Mesenchymal stem cell (in vitro differentiated cells and primary cell): Measurements from ENCODE around the gene NEDD4L.

ENCODE experiments used
- DNase-seq: peaks from one replicate; pipeline ENCODE4 v3.0.0-alpha.2; 2013
- H2AFZ ChIP-seq: one replicate; pipeline ENCODE4 v1.6.1; 2013; ENCODE audit warnings: low read depth, mild to moderate bottlenecking, control low read depth, inconsistent platforms, low read length, moderate library complexity
- H2AK5ac ChIP-seq: 2 replicates; pipeline ENCODE4 v1.6.1; 2013; ENCODE audit warnings: low read length, moderate library complexity, mild to moderate bottlenecking, inconsistent platforms; ENCODE audit not compliant: severe bottlenecking
- H2BK120ac ChIP-seq: one replicate; pipeline ENCODE4 v1.6.1; 2013; ENCODE audit warnings: low read depth, mild to moderate bottlenecking, inconsistent platforms, low read length, moderate library complexity
- H2BK12ac ChIP-seq, 2 experiments: one replicate each; pipeline ENCODE4 v1.6.1; 2013; ENCODE audit warnings: inconsistent platforms in 2 of 2, low read length in 2 of 2, mild to moderate bottlenecking in 2 of 2, moderate library complexity in 2 of 2, control low read depth in 1 of 2
- H2BK15ac ChIP-seq: one replicate; pipeline ENCODE4 v1.6.1; 2013; ENCODE audit warnings: mild to moderate bottlenecking, low read depth, inconsistent platforms; ENCODE audit not compliant: poor library complexity, severe bottlenecking
- H2BK5ac ChIP-seq: 2 replicates; pipeline ENCODE4 v1.6.1; 2013; ENCODE audit warnings: low read depth, mild to moderate bottlenecking, low read length, control low read depth, inconsistent platforms; ENCODE audit not compliant: poor library complexity, severe bottlenecking
- H3K14ac ChIP-seq, 2 experiments: one replicate each; pipeline ENCODE4 v1.6.1; 2013; ENCODE audit warnings: inconsistent platforms in 2 of 2, low read length in 2 of 2, control low read depth in 1 of 2, mild to moderate bottlenecking in 1 of 2, moderate library complexity in 1 of 2
- H3K18ac ChIP-seq, 2 experiments: one replicate each; pipeline ENCODE4 v1.6.1; 2013; ENCODE audit warnings: inconsistent platforms in 2 of 2, low read length in 2 of 2, control low read depth in 1 of 2, low read depth in 1 of 2, mild to moderate bottlenecking in 1 of 2
- H3K23ac ChIP-seq, 2 experiments: one replicate each; pipeline ENCODE4 v1.6.1; 2013; ENCODE audit warnings: inconsistent platforms in 2 of 2, low read length in 2 of 2, mild to moderate bottlenecking in 2 of 2, moderate library complexity in 2 of 2, control low read depth in 1 of 2
- H3K27ac ChIP-seq: 2 replicates; pipeline ENCODE4 v1.5.1; 2013; ENCODE audit warnings: mild to moderate bottlenecking, moderate library complexity, low read length, control low read depth, inconsistent platforms; ENCODE audit not compliant: poor library complexity, severe bottlenecking
- H3K27me3 ChIP-seq, 2 experiments: 2 replicates each; pipeline versions ENCODE4 v1.6.1 to v1.7.0; 2013; ENCODE audit warnings: low read length in 2 of 2, mild to moderate bottlenecking in 2 of 2, moderate library complexity in 2 of 2, control low read depth in 1 of 2, inconsistent platforms in 1 of 2; ENCODE audit not compliant: control insufficient read depth in 1 of 2, insufficient read depth in 1 of 2
- H3K36me3 ChIP-seq, 2 experiments: 2 replicates each; pipeline versions ENCODE4 v1.6.1 to v1.7.0; 2013; ENCODE audit warnings: low read length in 2 of 2, control low read depth in 1 of 2, inconsistent platforms in 1 of 2, low read depth in 1 of 2, mild to moderate bottlenecking in 1 of 2; ENCODE audit not compliant: insufficient read depth in 2 of 2, control insufficient read depth in 1 of 2
- H3K4ac ChIP-seq, 2 experiments: one replicate each; pipeline ENCODE4 v1.6.1; 2013; ENCODE audit warnings: inconsistent platforms in 2 of 2, low read length in 2 of 2, mild to moderate bottlenecking in 2 of 2, moderate library complexity in 2 of 2, control low read depth in 1 of 2, low read depth in 1 of 2
- H3K4me1 ChIP-seq: 2 replicates; pipeline ENCODE4 v1.6.1; 2013; ENCODE audit warnings: low read depth, low read length, control low read depth; ENCODE audit not compliant: control insufficient read depth, insufficient read depth
- H3K4me2 ChIP-seq: 2 replicates; pipeline ENCODE4 v1.6.1; 2013; ENCODE audit warnings: low read length, mild to moderate bottlenecking, inconsistent platforms; ENCODE audit not compliant: poor library complexity, severe bottlenecking
- H3K4me3 ChIP-seq, 2 experiments: 2 replicates each; pipeline versions ENCODE4 v1.5.1 to v1.7.0; 2013; ENCODE audit warnings: low read length in 2 of 2, mild to moderate bottlenecking in 2 of 2, control low read depth in 1 of 2, low read depth in 1 of 2; ENCODE audit not compliant: insufficient read depth in 1 of 2
- H3K79me1 ChIP-seq: replicated peaks from 2 replicates; pipeline ENCODE4 v1.6.1; 2013; ENCODE audit warnings: mild to moderate bottlenecking, control low read depth, low read length, inconsistent platforms; ENCODE audit not compliant: poor library complexity, severe bottlenecking
- H3K9ac ChIP-seq: 2 replicates; pipeline ENCODE4 v1.7.0; 2013; ENCODE audit warnings: mild to moderate bottlenecking, low read length, moderate library complexity
- H3K9me3 ChIP-seq: 2 replicates; pipeline ENCODE4 v1.7.0; 2013; ENCODE audit warnings: mild to moderate bottlenecking, low read length; ENCODE audit not compliant: control insufficient read depth
- H4K8ac ChIP-seq: one replicate; pipeline ENCODE4 v1.6.1; 2013; ENCODE audit warnings: inconsistent platforms, mild to moderate bottlenecking, low read length, moderate library complexity
- H4K91ac ChIP-seq: one replicate; pipeline ENCODE4 v1.6.1; 2013; ENCODE audit warnings: mild to moderate bottlenecking, low read length, inconsistent platforms
- WGBS: methylation state at CpG from one replicate; pipeline ENCODE4 v1.1.7; 2013; ENCODE audit warnings: mixed read lengths; 5-methylcytosine and 5-hydroxymethylcytosine counted together

Gene NEDD4L

GRCh38 chr18:58408665-58409064, 364.6 kb downstream of the NEDD4L start:
- Histone ChIP-seq H3K9me3 (no peaks in the 10 kb centered on the region), H3K27me3 (peaks cover 0 to 2% of the 10 kb centered on the region in 2 experiments), H3K4me3 (no peak overlapping the region), H3K4me1 (no peaks in the 10 kb centered on the region), H2AK5ac (no peak overlapping the region), H3K9ac (no peak overlapping the region), H3K27ac (no peak overlapping the region), H3K18ac (no peak overlapping the region), H3K36me3 (no peaks in the 10 kb centered on the region), H3K23ac (no peak overlapping the region), H3K79me1 (no peaks in the 10 kb centered on the region), H2BK120ac (no peak overlapping the region), H2BK5ac (no peak overlapping the region), H2AFZ (no peak overlapping the region), H2BK15ac (no peak overlapping the region), H3K4me2 (no peak overlapping the region), H3K14ac (no peak overlapping the region), H4K8ac (no peak overlapping the region), H2BK12ac (no peak overlapping the region), H3K4ac (no peak overlapping the region), H4K91ac (no peak overlapping the region)
- DNase-seq: no peak
- 92% methylated on average over 3 of the region's 4 CpGs for WGBS

- Histone ChIP-seq H2BK12ac (no peak overlapping the region), H2BK120ac (no peak overlapping the region), H3K4me2 (no peak overlapping the region), H3K27me3 (peaks cover 0 to 4% of the 10 kb centered on the region in 2 experiments), H4K91ac (no peak overlapping the region), H3K23ac (no peak overlapping the region), H3K14ac (no peak overlapping the region), H2BK15ac (no peak overlapping the region), H3K4me3 (no peak overlapping the region), H3K4me1 (no peaks in the 10 kb centered on the region), H2AK5ac (no peak overlapping the region), H2AFZ (no peak overlapping the region), H3K18ac (no peak overlapping the region), H3K9me3 (no peaks in the 10 kb centered on the region), H3K4ac (no peak overlapping the region), H3K9ac (no peak overlapping the region), H2BK5ac (no peak overlapping the region), H3K27ac (no peak overlapping the region), H3K36me3 (no peaks in the 10 kb centered on the region), H4K8ac (no peak overlapping the region), H3K79me1 (no peaks in the 10 kb centered on the region)
- DNase-seq: no peak
- WGBS: 96% methylated on average over 5 of the region's 5 CpGs
Observed at GRCh38 chr18:58409802-58410445, 365.9 kb downstream of the NEDD4L start.

- Histone ChIP-seq H4K8ac (no peak overlapping the region), H3K9ac (no peak overlapping the region), H2AK5ac (no peak overlapping the region), H3K79me1 (no peaks in the 10 kb centered on the region), H2BK5ac (no peak overlapping the region), H3K4me1 (peaks cover 4% of the 10 kb centered on the region), H3K18ac (no peak overlapping the region), H3K27ac (no peak overlapping the region), H3K27me3 (peaks cover 0 to 4% of the 10 kb centered on the region in 2 experiments), H3K9me3 (no peaks in the 10 kb centered on the region), H2AFZ (no peak overlapping the region), H2BK120ac (no peak overlapping the region), H3K14ac (no peak overlapping the region), H3K4me3 (no peak overlapping the region), H2BK15ac (no peak overlapping the region), H3K23ac (no peak overlapping the region), H3K36me3 (no peaks in the 10 kb centered on the region), H3K4ac (no peak overlapping the region), H2BK12ac (no peak overlapping the region), H3K4me2 (no peak overlapping the region), H4K91ac (no peak overlapping the region)
- DNase-seq: no peak
- 88% methylated on average over 6 of the region's 7 CpGs for WGBS
Observed at GRCh38 chr18:58411323-58411722, 367.3 kb downstream of the NEDD4L start.

GRCh38 chr18:58412844-58413666, 369.0 kb downstream of the NEDD4L start:
- H3K14ac ChIP-seq: no peak overlapping the region
- H3K79me1 ChIP-seq: no peaks in the 10 kb centered on the region
- H3K36me3 ChIP-seq: no peaks in the 10 kb centered on the region
- H3K4me3 ChIP-seq: no peak overlapping the region
- H4K91ac ChIP-seq: no peak overlapping the region
- no peak for DNase-seq
- no peak overlapping the region for H3K4me2 ChIP-seq
- H2BK120ac ChIP-seq: no peak overlapping the region
- H2BK12ac ChIP-seq: no peak overlapping the region
- H3K4ac ChIP-seq: no peak overlapping the region
- H3K23ac ChIP-seq: no peak overlapping the region
- no peak overlapping the region for H3K27ac ChIP-seq
- H3K27me3 ChIP-seq: peaks cover 0 to 4% of the 10 kb centered on the region in 2 experiments
- WGBS: 78% methylated on average over 3 of the region's 5 CpGs
- no peaks in the 10 kb centered on the region for H3K9me3 ChIP-seq
- no peak overlapping the region for H3K9ac ChIP-seq
- H2BK15ac ChIP-seq: no peak overlapping the region
- H2BK5ac ChIP-seq: no peak overlapping the region
- no peak overlapping the region for H2AK5ac ChIP-seq
- no peak overlapping the region for H4K8ac ChIP-seq
- H3K4me1 ChIP-seq: peaks cover 15% of the 10 kb centered on the region
- no peak overlapping the region for H3K18ac ChIP-seq
- H2AFZ ChIP-seq: no peak overlapping the region
